Measurements from ENCODE around the gene NTN1.

- TF ChIP-seq CTCF (IDR thresholded peaks at IDR 0.05) (no peak), POLR2A (IDR thresholded peaks at IDR 0.05) (no peak)
These were observed 174.8 kb downstream of the NTN1 start for GRCh38 chr17:9195961-9196670.

Data from breast epithelium (tissue), 3 donors.